Measurements from ENCODE around the gene SOHLH1.

SOHLH1 gene

GRCh38 chr9:135699440-135699839 is at the start of gene SOHLH1:
Gene SOHLH1 (minus strand): TSS chr9:135699481. CDS start chr9:135699467, 14 bp downstream.
- TF ChIP-seq GATA1 (IDR thresholded peaks at IDR 0.05; ENCODE audit: low read depth, low read length) (no peak), POLR2A (IDR thresholded peaks at IDR 0.05; ENCODE audit: low read length) (no peak)
- no peak for DNase-seq

DNA sequence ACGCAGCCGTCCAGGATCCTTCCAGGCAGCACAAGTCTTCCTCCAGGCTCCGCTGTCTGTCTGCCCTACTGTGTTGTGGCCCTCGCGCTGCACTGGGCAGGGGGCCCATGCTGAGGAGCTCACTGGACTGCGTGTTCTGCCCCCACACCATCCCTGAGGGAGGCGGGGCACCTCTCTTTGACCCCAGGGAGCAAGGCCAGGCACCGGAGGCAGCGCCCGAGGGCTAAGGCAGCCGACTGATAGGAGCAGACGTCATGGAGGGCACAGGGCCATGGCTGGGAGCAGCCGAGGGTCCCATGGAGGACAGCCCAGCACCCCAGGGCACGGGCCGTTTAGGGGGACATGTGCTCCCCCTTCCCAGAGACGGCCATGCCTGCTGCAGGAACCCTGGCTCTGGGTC is 49.4 kb upstream of the SOHLH1 start:
- DNase-seq = no peak

GRCh38 chr9:135747311-135747710 is 48.0 kb upstream of the SOHLH1 start:
- DNase-seq = no peak
- no peak for TF ChIP-seq GATA1 (IDR thresholded peaks at IDR 0.05; ENCODE audit: low read depth, low read length)

More for the DNA sequence above, 49.4 kb upstream of the SOHLH1 start:
- TF ChIP-seq POLR2A (IDR thresholded peaks at IDR 0.05; ENCODE audit: low read length) (no peak), GATA1 (IDR thresholded peaks at IDR 0.05; ENCODE audit: low read depth, low read length) (no peak)

- no peak for DNase-seq
- no peak for TF ChIP-seq GATA1 (IDR thresholded peaks at IDR 0.05; ENCODE audit: low read depth, low read length)
- TF ChIP-seq POLR2A (IDR thresholded peaks at IDR 0.05; ENCODE audit: low read length) = no peak
Measured at GRCh38 chr9:135746565-135746964, 47.3 kb upstream of the SOHLH1 start.

DNA sequence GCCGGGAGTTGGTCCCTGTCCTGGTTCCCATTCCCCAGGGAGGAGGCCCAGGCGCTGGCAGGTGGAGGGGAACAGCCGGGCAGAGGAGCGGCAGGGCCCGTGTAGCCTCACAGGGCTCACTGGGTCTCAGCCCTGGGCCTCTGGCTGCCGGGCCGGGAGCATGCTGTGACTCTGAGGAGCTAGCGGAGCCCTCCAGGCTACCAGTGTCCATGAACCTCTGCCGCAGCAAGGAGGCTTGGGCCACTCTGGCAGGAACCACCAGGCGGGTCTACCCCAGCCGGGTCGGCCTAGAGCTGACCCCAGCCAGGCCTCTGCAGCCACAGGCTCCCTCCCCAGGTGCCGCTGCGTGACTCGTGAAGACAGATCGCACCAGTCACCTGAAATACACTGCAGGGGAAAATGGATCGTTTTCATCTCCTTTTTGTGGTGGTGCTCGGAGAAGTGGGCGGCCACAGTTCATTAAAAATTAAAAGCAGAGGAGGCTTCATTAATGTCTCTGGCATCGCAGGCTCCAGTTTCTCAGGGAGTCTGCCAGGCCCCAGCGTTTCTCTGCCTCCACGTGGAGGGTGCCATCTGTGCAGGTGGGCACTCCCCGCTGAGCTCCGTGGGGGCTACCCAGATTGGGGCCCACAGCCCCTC is 46.5 kb upstream of the SOHLH1 start:
- TF ChIP-seq POLR2A (IDR thresholded peaks at IDR 0.05; ENCODE audit: low read length) = no peak
- no peak for TF ChIP-seq GATA1 (IDR thresholded peaks at IDR 0.05; ENCODE audit: low read depth, low read length)
- DNase-seq = no peak

DNA sequence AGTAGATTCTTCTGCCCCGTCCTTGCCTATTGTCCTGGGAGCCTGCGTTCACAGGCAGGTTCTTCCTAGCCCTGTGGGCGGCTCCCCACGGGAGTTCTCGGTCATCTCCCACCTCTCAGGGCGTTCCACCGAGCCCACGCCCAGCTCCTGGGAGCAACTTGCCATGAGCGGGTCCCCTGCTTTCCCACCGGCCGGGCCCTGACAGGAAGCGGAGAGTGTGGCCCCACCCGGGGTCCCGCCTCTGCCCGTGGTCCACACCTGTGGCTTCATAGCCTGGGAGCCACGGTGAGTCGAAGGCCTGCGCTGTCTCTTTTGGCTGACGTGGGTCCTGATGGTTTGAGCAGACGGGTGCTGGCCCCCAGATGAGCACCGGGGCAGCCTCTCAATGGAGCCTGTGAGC is 45.9 kb upstream of the SOHLH1 start:
- DNase-seq = no peak
- TF ChIP-seq POLR2A (IDR thresholded peaks at IDR 0.05; ENCODE audit: low read length) (no peak), GATA1 (IDR thresholded peaks at IDR 0.05; ENCODE audit: low read depth, low read length) (no peak)

GRCh38 chr9:135744333-135745070 is 45.2 kb upstream of the SOHLH1 start:
- DNase-seq = no peak
- no peak for TF ChIP-seq GATA1 (IDR thresholded peaks at IDR 0.05; ENCODE audit: low read depth, low read length)
- TF ChIP-seq POLR2A (IDR thresholded peaks at IDR 0.05; ENCODE audit: low read length) = no peak

DNA sequence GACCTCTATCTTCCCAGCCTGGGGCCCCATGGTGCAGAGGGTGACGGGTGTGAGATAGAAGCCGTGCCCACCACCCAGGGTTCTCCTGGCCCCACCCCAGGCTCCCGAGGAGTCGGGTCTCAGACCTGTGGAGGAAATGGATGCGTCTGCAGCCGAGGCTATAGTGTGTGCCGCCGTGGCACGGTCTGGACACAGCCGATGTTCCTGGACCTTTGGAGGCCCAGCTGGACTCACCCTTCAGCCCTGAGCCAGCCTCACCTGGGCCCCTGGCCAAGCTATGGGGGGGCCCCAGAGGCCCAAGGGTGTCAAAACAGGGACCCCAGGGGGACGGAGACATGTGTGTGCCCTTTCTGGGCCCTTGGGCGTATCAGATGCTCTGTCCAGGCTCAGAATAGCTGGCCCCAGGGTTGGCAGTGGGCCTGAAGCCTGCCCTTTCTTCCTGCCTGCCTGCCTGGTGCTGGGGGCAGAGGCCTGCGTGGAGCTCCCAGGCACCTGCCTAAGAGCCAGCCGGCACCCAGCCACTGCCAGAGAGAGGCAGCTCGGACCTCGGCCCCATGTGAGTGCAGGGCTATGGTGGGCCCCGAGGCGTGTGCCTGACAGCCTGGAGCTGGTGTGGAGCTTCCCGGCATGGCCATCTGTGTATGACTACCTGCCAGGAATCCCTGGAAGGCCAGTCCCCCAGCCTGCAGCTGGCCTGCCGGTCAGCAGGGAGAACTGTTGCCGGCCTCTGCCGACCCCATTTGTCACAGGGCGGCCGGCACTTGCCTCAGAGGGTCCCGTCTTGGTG is 44.5 kb upstream of the SOHLH1 start:
- TF ChIP-seq GATA1 (IDR thresholded peaks at IDR 0.05; ENCODE audit: low read depth, low read length) (no peak), POLR2A (IDR thresholded peaks at IDR 0.05; ENCODE audit: low read length) (no peak)
- no peak for DNase-seq

DNA sequence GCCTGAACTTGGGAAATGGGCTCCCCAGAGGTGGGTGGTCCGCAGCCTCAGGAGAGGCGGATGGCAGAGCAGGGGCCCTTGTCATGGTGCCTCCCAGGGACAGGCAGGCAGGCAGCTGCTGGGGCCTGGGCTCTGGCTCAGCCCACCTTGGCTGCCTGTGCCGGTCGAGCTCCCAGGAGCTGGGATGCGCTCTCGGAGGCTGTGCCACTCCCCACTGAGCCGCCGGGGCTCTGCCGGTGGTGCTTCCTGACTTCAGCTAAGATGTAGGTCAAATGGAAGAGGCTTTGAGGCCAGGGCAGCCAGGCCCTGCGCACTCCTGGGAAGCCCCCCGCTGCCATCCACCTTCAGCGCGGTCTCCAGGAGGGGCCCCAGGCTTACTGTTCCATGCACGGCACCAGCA is 43.7 kb upstream of the SOHLH1 start:
- no peak for TF ChIP-seq POLR2A (IDR thresholded peaks at IDR 0.05; ENCODE audit: low read length)
- no peak for TF ChIP-seq GATA1 (IDR thresholded peaks at IDR 0.05; ENCODE audit: low read depth, low read length)
- no peak for DNase-seq

DNA sequence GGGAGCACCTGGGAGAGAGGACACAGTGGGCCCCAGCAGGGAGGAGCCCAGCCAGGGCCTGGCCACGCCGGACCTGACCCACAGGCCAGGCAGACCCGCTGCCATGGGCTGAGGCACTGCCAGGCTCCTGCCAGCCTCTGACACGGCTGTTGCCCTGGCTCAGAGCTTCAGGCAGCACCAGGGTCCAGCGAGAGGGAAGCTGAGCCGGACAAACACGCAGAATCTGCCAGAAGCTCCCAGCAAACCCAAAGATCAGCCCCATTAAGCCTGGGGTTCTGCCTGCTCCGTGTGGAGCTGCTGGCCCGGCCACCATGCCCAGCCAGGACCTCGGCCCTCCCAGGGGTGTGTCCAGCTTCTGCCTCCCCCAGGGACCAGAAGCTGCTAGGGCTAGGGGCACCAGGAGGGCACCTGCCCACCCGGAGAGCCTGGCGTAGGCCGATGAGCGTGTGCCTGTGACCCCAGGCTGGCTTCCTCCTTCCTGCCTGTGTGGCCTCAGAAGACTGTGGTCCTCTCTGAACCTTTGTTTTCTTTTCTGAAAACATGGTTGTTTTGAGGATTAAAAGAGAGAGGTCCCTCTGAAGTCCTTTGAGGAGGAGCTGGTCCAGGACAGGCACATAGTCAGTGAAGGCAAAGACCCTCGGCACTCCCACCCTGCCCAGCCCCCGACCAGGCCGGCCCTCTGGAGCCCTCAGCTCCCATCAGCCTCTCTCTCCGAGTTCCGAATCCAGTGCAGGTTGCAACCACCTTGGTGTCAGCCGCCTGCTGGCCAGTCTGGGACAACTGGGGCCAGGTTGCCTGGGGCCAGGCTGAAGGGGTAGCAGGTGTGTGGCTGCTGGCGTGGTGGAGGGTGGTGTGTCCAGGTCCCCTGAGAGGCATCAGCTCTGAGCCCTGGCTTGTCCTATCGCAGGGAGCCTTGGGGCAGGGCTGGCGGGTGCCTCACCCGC is 42.3 kb upstream of the SOHLH1 start:
- DNase-seq = no peak
- TF ChIP-seq GATA1 (IDR thresholded peaks at IDR 0.05; ENCODE audit: low read depth, low read length) (no peak), POLR2A (IDR thresholded peaks at IDR 0.05; ENCODE audit: low read length) (no peak)

GRCh38 chr9:135739271-135740220 is 40.3 kb upstream of the SOHLH1 start:
- no peak for DNase-seq
- TF ChIP-seq GATA1 (IDR thresholded peaks at IDR 0.05; ENCODE audit: low read depth, low read length) (no peak), POLR2A (IDR thresholded peaks at IDR 0.05; ENCODE audit: low read length) (no peak)

- TF ChIP-seq POLR2A (IDR thresholded peaks at IDR 0.05; ENCODE audit: low read length) (no peak), GATA1 (IDR thresholded peaks at IDR 0.05; ENCODE audit: low read depth, low read length) (no peak)
- no peak for DNase-seq
Measured at GRCh38 chr9:135737840-135738521, 38.7 kb upstream of the SOHLH1 start.
